DND-41 (cell line): Measurements from ENCODE around the gene RBL1.
"Not testable (repeated sequence)": the region's sequence is repeated elsewhere in the genome, so short reads cannot be mapped to it uniquely, and the experiment has no call there.

Experiments
- ATAC-seq: fragments of 200-7000 bp; cut with Tn5 transposase; 3 replicates; pipeline ENCODE4 v1.9.1; 2021; ENCODE audit warnings: low read depth; ENCODE audit not compliant: insufficient read depth
- DNase-seq: peaks from one replicate; pipeline ENCODE4 v3.0.0-alpha.2; 2020
- H2AFZ ChIP-seq: 2 replicates; pipeline ENCODE4 v1.6.0; 2012; ENCODE audit warnings: low read depth, low read length
- H3K27ac ChIP-seq: 2 replicates; pipeline ENCODE4 v1.5.1; 2012; ENCODE audit warnings: low read length, inconsistent platforms
- H3K27me3 ChIP-seq: fragments of 200-600 bp; sonication (generic); 2 replicates; pipeline ENCODE4 v1.6.0; 2012; ENCODE audit warnings: low read length, mild to moderate bottlenecking, inconsistent platforms; ENCODE audit not compliant: insufficient read depth, poor library complexity
- H3K36me3 ChIP-seq: 2 replicates; pipeline ENCODE4 v1.5.1; 2012; ENCODE audit warnings: low read length, inconsistent platforms; ENCODE audit not compliant: insufficient read depth
- H3K4me1 ChIP-seq: 2 replicates; pipeline ENCODE4 v1.5.1; 2012; ENCODE audit warnings: mild to moderate bottlenecking, low read length; ENCODE audit not compliant: insufficient read depth
- H3K4me2 ChIP-seq: 2 replicates; pipeline ENCODE4 v1.6.0; 2012; ENCODE audit warnings: mild to moderate bottlenecking, moderate library complexity, low read length, inconsistent platforms; ENCODE audit not compliant: insufficient read depth
- H3K4me3 ChIP-seq, 2 experiments: fragments of 200-600 bp in 1 of 2; shearing (Covaris generic) in 1 of 2; 2 replicates each; pipeline ENCODE4 v1.5.1; 2012 to 2016; ENCODE audit warnings: inconsistent platforms in 2 of 2, low read length in 2 of 2, mild to moderate bottlenecking in 2 of 2, low read depth in 1 of 2, moderate library complexity in 1 of 2
- H3K79me2 ChIP-seq: 2 replicates; pipeline ENCODE4 v1.6.0; 2012; ENCODE audit warnings: low read length, inconsistent platforms; ENCODE audit not compliant: insufficient read depth
- H3K9ac ChIP-seq: 2 replicates; pipeline ENCODE4 v1.6.0; 2012; ENCODE audit warnings: low read depth, mild to moderate bottlenecking, inconsistent platforms, low read length, moderate library complexity
- H3K9me3 ChIP-seq: 2 replicates; pipeline ENCODE4 v1.5.1; 2012; ENCODE audit warnings: low read length, moderate library complexity, mild to moderate bottlenecking, inconsistent platforms; ENCODE audit not compliant: insufficient read depth, severe bottlenecking
- H4K20me1 ChIP-seq: 2 replicates; pipeline ENCODE4 v1.6.0; 2012; ENCODE audit warnings: low read length; ENCODE audit not compliant: insufficient read depth
- EZH2 ChIP-seq: IDR thresholded peaks from 3 replicates; pipeline ENCODE4 v1.6.1; 2012; ENCODE audit warnings: borderline replicate concordance, low read depth, mild to moderate bottlenecking, moderate library complexity, low read length, inconsistent platforms; ENCODE audit not compliant: severe bottlenecking
- TF ChIP-seq, protein P1 (sequence below): IDR thresholded peaks from 2 replicates; pipeline ENCODE4 v1.5.1; 2012; ENCODE audit warnings: borderline replicate concordance, low read length, moderate library complexity, mild to moderate bottlenecking; ENCODE audit not compliant: poor library complexity, severe bottlenecking; ENCODE audit errors: extremely low read depth

The RBL1 gene

DNA sequence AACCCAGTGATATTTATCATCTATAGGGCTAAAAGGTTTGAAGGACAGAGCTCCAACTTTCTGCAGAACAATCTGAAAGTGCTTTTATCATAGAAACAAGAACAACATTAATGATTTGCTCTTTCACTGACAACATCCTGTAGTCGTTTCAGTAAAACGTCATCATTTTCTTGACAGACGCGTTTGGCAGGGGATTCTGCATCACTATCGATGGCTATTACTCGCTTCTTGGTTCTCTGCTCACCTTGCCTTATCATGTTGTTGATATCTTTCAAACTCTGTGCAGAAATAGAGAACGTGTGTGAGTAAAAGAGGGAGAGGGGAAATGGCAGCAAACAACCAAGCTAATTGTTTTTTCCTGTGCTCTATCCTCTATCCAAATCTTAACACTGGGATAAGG lies 97.1 kb downstream of the RBL1 start:
- Histone ChIP-seq H3K4me2 (no peak overlapping the region), H3K27me3 (no peaks in the 10 kb centered on the region), H3K4me1 (no peaks in the 10 kb centered on the region), H2AFZ (no peak overlapping the region), H4K20me1 (no peaks in the 10 kb centered on the region), H3K36me3 (peaks cover 69% of the 10 kb centered on the region), H3K79me2 (no peaks in the 10 kb centered on the region), H3K4me3 (no peak overlapping the region), H3K9me3 (peaks cover 12% of the 10 kb centered on the region), H3K27ac (no peak overlapping the region), H3K9ac (no peak overlapping the region)
- DNase-seq (no peak), ATAC-seq (no peak)
- no peak for TF ChIP-seq EZH2
- TF ChIP-seq, protein P1, sequence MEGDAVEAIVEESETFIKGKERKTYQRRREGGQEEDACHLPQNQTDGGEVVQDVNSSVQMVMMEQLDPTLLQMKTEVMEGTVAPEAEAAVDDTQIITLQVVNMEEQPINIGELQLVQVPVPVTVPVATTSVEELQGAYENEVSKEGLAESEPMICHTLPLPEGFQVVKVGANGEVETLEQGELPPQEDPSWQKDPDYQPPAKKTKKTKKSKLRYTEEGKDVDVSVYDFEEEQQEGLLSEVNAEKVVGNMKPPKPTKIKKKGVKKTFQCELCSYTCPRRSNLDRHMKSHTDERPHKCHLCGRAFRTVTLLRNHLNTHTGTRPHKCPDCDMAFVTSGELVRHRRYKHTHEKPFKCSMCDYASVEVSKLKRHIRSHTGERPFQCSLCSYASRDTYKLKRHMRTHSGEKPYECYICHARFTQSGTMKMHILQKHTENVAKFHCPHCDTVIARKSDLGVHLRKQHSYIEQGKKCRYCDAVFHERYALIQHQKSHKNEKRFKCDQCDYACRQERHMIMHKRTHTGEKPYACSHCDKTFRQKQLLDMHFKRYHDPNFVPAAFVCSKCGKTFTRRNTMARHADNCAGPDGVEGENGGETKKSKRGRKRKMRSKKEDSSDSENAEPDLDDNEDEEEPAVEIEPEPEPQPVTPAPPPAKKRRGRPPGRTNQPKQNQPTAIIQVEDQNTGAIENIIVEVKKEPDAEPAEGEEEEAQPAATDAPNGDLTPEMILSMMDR = no peak

- H3K4me3 ChIP-seq = no peak overlapping the region
- H4K20me1 ChIP-seq = no peaks in the 10 kb centered on the region
- TF ChIP-seq EZH2 = no peak
- TF ChIP-seq, protein P1 = no peak
- peaks cover 12% of the 10 kb centered on the region for H3K9me3 ChIP-seq
- no peak overlapping the region for H2AFZ ChIP-seq
- H3K27me3 ChIP-seq = no peaks in the 10 kb centered on the region
- no peak for ATAC-seq
- H3K4me1 ChIP-seq = no peaks in the 10 kb centered on the region
- no peak overlapping the region for H3K9ac ChIP-seq
- DNase-seq = no peak
- peaks cover 54% of the 10 kb centered on the region for H3K36me3 ChIP-seq
- H3K4me2 ChIP-seq = no peak overlapping the region
- no peaks in the 10 kb centered on the region for H3K79me2 ChIP-seq
- no peak overlapping the region for H3K27ac ChIP-seq
Measured at GRCh38 chr20:36997121-36997520, 98.7 kb downstream of the RBL1 start.

DNA sequence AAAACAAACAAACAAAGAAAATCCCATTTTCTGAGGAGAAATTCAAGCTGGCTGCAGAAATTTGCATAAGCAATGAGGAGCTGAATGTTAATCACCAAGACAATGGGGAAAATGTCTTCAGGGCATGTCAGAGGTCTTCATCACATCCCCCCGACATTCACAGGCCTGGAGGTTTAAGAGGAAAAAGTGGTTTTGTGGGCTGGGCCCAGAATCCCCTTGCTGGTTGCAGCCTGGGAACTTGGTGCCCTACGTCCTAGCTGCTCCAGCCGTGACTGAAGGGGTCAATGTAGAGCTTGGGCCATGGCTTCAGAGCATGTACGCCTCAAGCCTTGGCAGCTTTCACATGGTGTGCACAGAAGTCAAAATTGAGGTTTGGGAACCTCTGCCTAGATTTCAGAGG lies 101.6 kb downstream of the RBL1 start:
- not testable (repeated sequence) for H2AFZ ChIP-seq, H3K9me3 ChIP-seq, H3K27ac ChIP-seq, H3K27me3 ChIP-seq, ATAC-seq, H3K79me2 ChIP-seq, DNase-seq, H3K9ac ChIP-seq, H3K4me2 ChIP-seq, H3K4me3 ChIP-seq, H4K20me1 ChIP-seq, H3K4me1 ChIP-seq
- peaks cover 49% of the 10 kb centered on the region for H3K36me3 ChIP-seq

GRCh38 chr20:36992802-36993334 lies 102.9 kb downstream of the RBL1 start:
- ATAC-seq (0 out of 3 replicates have a peak, but pooled peaks have one; percentile 29), DNase-seq (no peak)
- no peaks in the 10 kb centered on the region for H4K20me1 ChIP-seq
- H3K4me2 ChIP-seq = no peak overlapping the region
- H3K27ac ChIP-seq = no peak overlapping the region
- no peaks in the 10 kb centered on the region for H3K27me3 ChIP-seq
- TF ChIP-seq, protein P1 = peak; percentile 7
- no peak for TF ChIP-seq EZH2
- H3K79me2 ChIP-seq = no peaks in the 10 kb centered on the region
- H3K36me3 ChIP-seq = peaks cover 38% of the 10 kb centered on the region
- peaks cover 9% of the 10 kb centered on the region for H3K9me3 ChIP-seq
- no peak overlapping the region for H2AFZ ChIP-seq
- H3K9ac ChIP-seq = no peak overlapping the region
- no peaks in the 10 kb centered on the region for H3K4me1 ChIP-seq
- H3K4me3 ChIP-seq = no peak overlapping the region
